HG03139 (cell line): ENCODE results near the gene TTC28.
"Not testable (repeated sequence)": the region's sequence is repeated elsewhere in the genome, so short reads cannot be mapped to it uniquely, and the experiment has no call there.

Source experiments
- ATAC-seq: cut with Tn5 transposase; IDR thresholded peaks from one replicate; pipeline ENCODE4 v1.9.1; 2021; ENCODE audit not compliant: unreplicated experiment

TTC28 gene

DNA sequence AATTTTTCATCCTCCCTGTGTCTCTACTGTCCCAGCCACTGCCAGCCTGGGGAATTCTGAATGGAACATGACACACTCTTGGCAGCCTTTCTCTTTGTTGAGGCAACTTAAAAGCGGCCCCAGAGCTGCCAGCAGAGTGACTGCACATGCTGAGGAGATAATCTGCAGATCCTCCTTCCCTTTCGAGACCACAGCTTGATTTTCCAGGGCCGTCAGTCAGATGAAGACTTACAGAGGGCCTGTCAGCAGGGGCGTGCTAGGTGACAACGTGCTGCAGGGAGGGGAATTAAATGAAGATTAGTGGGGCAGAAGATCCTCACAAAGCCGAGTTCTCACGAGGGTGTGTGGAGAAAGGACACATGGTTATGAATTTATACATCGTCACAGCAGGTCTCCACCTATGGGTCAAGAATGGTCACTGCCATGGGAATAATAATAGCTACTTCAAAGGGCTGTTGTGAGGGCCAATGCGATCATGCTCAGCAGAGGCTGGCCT, 567.0 kb downstream of the TTC28 start:
- ATAC-seq = no peak

DNA sequence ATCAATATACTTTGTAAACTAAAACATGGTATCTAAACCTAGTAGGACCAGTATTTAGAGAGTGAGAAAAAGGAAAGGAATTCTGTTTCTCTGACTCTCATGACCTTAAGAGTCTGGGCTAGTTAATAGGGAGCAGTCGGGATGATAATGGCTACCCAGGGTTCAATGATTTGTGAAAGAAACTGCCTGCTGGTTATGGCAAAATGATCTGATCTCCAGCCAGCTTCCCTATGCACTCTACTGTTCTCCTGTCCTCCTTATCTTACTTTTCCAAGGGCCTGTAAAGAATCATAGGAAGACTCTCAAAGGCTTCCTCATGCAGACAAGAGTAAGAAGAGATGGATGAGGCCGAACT, 567.5 kb downstream of the TTC28 start:
- ATAC-seq = no peak

DNA sequence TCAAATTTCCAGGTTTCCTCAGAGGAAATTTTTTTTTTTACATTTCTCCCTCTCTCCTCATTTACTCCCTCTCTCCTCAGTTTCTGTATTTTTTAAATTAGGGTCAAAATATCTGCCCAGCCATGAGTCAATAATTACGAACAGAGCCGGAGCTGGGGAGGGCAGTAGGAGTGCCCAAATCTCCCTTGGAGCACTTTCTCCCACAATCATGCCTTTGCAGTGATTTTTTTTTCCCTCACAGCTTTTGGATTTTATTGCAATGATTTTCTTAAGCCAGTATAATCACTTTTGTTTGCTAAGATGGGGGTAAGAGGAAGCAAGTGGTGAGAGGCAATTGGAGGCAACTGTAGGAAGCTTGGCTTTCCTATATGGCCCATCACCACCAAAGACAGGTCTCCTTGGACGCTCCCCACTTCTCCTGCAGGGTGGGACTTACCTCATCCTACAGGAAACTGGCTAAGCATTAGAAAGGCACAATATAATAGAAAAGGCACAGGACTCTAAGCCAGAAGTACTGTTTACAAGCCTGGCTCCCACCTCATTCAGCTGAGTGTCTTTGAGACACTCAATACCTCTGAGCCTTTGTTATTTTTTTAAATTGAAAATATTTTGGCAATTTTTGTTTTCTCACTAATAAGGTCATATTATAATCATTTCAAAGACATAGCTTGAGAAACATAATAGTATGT, 568.0 kb downstream of the TTC28 start:
- no peak for ATAC-seq

DNA sequence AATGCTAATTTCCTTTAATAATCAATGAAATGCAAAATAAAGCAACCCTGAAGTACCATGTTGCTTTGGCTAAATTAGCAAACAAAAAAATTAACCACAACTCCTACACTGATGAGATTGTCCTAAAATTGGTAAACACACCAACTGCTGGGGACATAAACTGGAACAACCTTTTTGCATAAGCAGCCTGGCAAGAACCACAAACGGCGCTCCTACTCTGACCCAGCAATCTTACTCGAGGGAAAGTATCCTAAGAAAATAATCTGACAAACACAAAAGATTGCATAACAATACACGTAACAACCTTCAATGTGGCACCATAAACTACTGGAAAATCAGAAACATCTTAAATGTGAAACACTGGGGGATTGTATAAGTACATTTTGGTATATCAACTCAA, 570.8 kb downstream of the TTC28 start:
- no peak for ATAC-seq

DNA sequence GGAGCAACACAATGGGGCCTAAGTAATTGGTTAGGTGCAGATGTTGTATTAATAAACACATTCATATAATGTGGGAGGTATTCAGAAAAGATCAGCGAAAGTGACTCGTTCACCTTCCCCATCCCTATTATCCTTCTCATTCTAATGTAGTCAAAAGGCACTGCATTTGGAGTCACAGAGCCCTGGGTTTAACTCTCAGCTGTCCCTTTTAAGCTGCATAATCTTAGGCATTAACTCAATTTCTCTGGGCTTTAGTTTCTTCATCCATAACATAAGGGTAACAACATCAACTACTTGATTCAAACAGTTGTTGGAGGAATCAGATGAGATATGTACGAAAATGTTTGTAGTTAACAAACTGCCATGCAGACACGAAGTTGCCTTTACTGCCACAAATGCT, 573.0 kb downstream of the TTC28 start:
- ATAC-seq = no peak

DNA sequence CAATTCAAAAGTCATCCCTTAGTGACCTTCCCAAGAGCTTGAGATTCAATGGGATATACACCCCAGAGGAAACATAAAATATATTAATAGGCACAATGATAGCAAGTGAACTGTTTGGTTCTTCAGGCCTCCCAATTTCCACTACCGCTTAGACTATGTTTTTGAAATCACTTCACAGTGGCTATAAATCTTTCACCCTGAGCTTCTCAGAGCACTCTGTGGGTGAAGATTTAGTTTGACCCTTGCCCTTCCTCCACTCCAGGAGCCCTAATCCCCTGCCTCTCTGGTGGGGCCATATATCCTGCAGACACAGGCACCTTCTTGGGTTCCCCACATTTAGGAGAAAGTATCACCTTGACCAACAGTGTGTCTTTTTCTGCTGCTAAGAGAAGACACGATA, 573.7 kb downstream of the TTC28 start:
- ATAC-seq = no peak

DNA sequence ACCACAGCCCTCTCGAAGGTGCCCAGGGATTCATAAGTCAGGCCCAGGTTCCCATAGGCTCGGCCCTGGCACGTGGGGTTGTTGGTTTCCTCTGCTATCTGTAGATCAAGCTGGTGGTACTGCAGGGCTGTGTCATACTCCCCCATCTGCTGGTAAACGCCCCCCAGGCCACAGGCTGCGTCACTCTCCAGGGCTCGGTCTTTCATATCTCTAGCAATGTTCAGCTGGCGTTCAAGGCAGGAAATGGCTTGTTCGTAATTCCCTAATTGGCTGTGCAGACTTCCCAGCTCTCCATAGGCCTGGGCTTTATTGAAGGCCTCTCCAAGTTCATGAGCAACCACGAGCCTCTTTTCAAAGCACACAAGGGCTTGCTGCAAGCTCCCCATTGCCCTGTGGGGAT, 574.2 kb downstream of the TTC28 start:
- ATAC-seq = no peak

DNA sequence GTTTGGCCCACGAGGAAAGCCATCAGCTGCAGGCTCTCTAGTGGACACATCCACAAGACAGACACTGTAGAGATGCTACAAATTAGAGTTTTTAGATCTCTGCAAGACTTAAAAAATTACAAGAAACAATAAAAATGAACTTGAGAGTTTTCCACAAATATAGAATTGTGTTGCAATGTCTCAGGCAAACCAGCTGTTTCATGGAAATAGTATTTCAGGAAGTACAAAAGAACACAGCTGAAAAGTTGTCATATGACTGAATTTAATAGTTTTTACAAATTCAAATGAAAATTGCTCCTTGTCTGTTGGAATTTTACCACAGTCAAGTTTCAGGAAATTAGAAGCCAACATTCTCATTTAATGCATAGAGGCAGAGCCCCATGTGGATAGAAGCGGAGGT, 576.0 kb downstream of the TTC28 start:
- ATAC-seq = no peak

DNA sequence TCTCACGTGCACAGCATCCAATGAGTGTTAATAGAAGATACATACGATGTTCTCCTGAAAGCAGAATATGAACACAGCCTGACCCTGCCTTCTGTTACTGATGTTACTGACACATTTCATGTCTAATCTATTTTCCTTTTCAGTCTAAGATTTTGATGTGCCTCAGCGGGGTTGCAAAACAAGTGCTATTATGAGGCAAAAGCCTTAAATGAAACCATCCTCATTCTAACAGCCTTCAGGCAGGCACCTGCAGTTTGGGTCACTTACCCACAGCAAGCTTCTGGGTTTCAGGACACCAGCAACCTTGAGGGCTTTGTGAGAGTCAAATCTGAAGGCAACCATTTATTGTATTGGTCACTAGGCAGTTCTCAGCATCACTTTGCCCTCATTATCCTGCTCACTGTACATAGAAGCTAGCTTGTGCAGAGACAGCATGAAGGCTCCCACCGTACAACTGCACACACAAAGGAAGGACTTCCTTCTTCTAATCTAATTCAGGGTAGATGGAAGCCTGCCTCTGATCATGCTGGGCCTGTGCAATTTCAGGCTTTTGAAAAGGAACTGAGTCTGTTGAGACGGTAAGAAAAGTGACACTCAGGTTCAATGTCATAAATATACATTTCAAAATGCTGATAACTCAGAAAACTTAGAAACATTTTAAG, 577.4 kb downstream of the TTC28 start:
- ATAC-seq = no peak

DNA sequence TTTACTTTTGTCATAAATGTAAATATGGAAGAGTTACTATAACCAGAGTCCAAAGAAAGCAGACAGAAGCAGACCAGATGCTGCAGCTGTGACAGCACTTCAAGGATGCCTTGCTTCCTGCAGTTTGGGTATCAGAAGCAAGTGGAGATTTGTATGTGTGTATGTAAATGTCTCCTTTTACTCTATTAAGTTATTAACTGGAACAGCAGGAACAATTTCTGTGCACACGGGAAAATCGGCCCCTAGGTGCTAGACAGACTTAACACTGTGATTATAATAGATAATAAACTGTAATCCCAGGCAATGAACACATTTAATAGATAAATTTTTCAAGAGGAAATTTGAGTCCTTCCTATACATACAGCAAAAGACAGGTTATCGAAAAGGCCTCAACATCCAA, 582.0 kb downstream of the TTC28 start:
- no peak for ATAC-seq

DNA sequence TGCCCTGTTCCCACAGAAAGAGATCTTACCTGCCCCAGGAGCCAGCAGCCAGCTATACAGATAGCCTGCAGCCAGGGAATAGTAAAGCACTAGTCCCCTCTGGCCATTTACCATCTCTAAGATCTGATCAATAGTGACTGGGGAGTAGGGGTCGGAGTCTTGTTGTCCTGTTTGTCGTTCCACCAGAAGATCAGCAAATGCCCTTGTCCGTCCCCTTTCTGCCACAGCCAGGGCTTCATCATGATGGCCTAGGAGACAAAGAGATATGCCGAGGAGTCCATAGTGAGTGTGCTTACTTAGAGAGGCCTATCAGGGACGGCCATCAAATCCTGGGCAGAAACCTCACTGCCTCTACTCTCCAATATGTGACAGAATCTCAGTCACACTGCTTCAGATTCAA, 583.5 kb downstream of the TTC28 start:
- ATAC-seq = no peak

DNA sequence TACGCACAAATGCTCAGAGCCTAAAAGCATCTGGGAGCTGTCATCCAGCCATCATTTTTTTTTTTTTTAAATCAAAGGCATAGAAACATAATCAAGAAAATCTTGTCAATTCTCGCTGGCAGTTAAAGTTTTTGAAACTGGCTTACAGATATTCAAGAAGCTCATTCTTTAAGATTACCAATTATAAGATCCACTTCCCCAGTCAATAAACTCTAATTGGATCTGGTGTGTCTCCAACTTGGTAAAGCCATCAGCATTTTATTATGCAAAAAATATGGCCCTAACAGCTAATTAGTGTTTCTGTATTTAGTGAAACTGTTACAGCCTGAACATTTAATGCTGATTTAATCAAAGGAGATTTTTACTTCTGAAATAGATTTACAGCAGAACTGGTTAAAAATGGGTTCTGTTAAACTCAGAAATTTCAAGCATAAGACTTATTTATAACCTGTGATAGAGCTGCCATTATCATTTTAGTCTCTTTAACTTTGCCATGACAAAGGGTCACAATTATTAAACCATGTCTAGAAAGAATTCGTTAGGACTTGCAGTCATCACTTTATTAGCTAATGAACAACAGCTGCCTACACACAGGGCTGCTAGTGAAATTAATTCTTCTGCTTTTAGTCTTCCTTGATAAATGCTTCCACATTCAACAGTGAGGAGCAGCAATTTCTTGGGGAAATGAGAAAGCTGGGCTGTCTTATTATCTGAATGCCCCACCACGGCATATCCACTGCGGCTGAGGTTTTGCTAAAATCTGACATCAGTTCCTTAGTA, 584.1 kb downstream of the TTC28 start:
- no peak for ATAC-seq

DNA sequence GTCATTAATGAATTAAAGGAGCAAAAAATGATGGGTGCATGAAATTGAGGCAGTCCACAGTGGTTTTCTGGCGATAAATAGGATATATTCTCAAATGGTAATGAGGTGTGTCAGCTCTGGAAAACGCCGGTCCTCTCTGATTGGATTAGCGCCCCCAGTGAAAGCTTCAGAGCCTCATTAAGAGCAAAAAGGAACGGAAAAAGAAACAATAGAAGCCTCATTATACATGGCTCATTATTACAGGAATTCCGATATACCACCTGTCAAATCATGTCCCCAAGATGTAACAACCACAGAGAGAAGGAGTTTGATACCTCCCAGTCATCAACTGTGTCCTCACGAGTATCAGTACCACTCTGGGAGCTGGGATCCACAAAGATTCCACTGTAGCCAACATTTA, 584.9 kb downstream of the TTC28 start:
- no peak for ATAC-seq

DNA sequence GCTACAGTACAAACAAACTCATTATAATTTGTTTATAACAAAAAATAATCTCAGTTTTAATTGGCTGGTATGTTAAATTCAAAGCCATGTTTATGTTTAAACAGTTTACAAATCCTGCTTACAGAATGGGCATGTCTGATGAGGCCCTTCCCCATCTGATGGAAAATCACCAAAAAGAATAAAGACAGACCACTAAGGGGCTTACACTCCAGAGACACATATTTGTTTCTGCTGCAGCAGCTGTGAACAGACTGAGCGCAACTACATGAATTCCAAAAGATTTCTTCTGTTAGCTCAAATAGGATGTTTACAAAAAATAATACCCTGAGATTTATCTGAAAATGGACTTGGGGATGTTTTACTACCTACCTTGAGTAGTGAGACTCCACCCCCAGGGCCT, 585.9 kb downstream of the TTC28 start:
- no peak for ATAC-seq

DNA sequence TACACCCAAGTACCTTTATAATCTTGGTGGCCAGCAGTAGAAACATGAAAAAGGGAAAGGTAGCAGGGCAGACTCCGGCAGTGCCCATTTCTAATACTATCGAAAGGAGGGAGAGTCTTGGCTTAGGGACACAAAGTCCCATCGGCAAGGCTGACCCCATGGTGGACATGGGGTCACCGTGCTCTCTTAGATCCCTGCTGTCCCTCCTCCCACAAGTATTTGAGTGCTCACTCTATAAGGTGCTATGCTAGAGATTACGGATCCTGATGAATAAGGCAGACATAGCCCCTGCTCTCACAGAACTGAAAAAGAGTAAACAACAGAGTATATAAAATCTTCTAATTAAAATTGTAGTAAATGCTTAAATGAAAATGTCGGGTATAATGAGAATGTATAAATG, 588.2 kb downstream of the TTC28 start:
- no peak for ATAC-seq

DNA sequence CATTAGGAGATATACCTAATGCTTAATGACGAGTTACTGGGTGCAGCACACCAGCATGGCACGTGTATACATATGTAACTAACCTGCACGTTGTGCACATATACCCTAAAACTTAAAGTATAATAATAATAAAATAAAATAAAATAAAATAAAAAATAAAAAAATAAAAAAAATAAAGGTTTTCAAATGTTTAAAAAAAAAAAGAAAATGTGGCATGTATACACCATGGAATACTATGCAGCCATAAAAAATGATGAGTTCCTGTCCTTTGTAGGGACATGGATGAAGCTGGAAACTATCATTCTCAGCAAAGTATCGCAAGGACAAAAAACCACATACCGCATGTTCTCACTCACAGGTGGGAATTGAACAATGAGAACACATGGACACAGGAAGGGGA, 590.1 kb downstream of the TTC28 start:
- not testable (repeated sequence) for ATAC-seq

DNA sequence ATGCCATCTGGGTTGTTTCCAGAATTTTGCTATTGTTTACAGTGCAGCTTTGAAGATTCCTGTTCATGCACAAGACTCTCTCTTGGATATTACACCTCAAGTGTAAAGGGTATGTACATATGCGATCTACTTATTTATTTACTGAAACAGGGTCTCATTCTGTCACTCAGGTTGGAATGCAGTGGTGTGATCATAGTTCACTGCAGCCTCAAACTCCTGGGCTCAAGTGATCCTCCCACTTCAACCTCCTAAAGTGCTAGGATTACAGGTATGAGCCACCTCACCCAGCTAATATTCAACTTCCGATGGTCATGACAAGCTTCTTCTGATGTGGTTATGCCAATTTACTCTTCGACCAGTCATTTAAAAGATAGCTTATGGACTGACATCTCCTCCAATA, 602.5 kb downstream of the TTC28 start:
- no peak for ATAC-seq

DNA sequence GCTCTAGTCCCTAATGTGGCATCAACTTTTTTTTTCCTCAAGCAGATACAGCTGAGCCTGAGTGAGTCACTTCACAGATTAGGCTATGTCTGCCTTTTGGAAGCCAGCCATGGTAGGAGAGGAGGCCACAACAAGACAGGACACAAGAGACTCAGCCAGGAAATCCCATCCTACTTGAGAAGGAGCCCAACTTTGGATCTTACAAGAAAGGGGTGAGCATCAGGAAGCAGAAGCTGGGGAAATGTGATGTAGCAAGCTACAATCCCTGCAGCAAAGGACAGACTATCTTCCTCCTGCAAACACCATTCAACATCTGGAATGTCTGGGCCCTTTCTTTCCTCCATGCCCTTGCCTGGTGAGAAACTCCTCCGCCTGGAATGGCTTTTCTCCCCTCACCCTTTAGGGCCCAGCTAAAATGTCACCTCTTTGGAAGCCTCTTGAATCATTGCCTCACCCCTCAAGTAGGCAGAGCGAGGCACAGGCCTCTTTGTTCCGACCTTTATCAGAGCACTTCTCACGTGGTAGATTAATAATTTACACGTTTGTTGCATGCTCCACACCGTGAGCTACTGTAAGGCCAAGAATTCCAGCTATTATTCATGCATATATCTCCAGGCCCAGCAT, 604.2 kb downstream of the TTC28 start:
- no peak for ATAC-seq

DNA sequence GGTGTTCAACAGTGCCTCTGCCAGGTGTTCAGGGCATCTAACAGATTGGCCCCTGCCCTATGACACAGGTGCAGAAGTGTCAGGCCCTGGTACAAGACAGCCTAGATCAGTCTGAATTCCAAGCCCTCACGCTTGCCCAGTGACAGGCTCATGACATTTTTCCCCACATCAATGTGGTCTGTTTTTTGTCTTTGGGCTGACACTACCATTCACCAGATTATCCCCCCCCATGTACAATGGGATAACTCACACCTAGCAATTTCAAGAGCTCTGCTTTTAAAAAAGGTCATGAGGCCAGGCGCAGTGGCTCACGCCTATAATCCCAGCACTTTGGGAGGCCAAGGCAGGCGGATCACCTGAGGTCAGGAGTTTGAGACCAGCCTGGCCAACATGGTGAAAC, 605.1 kb downstream of the TTC28 start:
- no peak for ATAC-seq

DNA sequence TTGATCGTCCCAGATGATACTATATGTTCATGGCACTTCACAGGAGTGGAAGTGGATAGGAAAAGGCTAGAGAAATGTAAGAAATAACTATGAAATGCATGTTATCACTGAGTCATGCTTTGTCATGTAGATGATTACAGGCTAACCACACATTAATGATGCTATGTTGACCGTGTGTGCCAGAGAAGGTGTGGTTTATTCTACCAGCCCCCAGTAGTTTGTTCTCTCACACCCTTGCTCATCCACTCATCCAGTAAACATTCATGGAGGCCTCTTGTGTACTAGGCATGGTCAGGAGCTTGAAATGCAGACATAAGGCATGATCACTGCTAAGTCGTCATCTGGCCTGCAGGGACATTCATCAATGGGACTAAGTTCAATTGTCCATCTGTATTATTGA, 607.6 kb downstream of the TTC28 start:
- ATAC-seq = no peak

DNA sequence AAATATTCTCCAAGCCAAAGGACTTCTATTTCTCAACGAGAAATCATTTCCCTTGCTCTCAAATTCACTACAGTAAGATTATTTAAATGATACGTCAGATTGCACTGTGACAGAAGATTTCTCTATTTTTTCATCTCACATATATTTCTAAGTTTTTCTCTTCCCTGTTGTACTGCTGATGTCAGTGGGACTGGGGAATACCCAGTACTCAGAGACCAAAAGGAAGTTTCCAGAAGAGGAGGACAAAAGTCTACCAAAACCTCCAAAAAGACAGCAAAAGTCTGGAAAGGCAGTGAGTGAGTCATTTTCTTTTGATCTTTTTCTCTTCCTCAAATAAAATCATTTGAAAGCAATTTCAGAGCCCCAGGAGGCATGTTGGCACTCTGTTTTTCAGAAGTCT, 610.8 kb downstream of the TTC28 start:
- ATAC-seq = no peak

DNA sequence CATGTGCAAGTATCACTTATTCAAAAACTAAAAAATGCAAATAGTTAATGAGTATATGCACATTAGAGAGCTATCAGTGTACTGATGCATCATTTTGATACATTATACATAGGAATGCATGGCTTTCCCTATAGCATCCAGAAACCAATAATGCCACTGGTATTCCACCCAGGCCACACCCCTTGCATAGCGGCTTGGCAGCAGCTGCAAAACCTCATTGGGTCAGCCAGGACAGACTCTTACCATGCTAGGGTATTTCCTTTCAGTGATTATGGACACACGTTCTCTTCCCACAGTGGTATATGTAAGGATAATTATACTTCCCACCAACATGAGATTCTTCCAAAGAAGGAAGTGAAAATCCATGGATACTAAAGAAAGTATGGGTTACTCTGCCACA, 614.7 kb downstream of the TTC28 start:
- ATAC-seq = no peak
